Activated T-cell treated with anti-CD3 and anti-CD28 coated beads, Interleukin-2, amount 50 U/mL, for 24 hours (primary cell): Measurements from ENCODE around the gene PTPRR.
A peak's percentile ranks its signal among the peaks of the same experiment; 100 is the strongest.
"Not testable (repeated sequence)": the region's sequence is repeated elsewhere in the genome, so short reads cannot be mapped to it uniquely, and the experiment has no call there.

ENCODE experiments used
- DNase-seq: peaks from one replicate; pipeline ENCODE4 v3.0.0-alpha.2; 2020
- H3K27ac Mint-ChIP-seq: 2 replicates; pipeline ENCODE4 v1.8.0; 2020; ENCODE audit warnings: mild to moderate bottlenecking, mixed read lengths
- H3K27me3 Mint-ChIP-seq: 2 replicates; pipeline ENCODE4 v1.8.0; 2020; ENCODE audit warnings: mixed read lengths
- H3K36me3 Mint-ChIP-seq: 2 replicates; pipeline ENCODE4 v1.8.0; 2020; ENCODE audit warnings: low read depth, mixed read lengths
- H3K4me1 Mint-ChIP-seq: 2 replicates; pipeline ENCODE4 v1.8.0; 2020; ENCODE audit warnings: low read depth, mixed read lengths
- H3K4me3 Mint-ChIP-seq: 2 replicates; pipeline ENCODE4 v1.8.0; 2020; ENCODE audit warnings: mild to moderate bottlenecking, moderate library complexity, mixed read lengths
- H3K9me3 Mint-ChIP-seq: 2 replicates; pipeline ENCODE4 v1.8.0; 2020; ENCODE audit warnings: mixed read lengths

The PTPRR gene

GRCh38 chr12:70744178-70744577, 176.4 kb downstream of the PTPRR start:
- no peaks in the 10 kb centered on the region for H3K36me3 Mint-ChIP-seq
- no peak for DNase-seq
- peaks cover 12% of the 10 kb centered on the region for H3K27me3 Mint-ChIP-seq

GRCh38 chr12:70741256-70741655, 179.3 kb downstream of the PTPRR start:
- no peak overlapping the region for H3K4me3 Mint-ChIP-seq
- H3K27ac Mint-ChIP-seq, result no peak overlapping the region
- H3K4me1 Mint-ChIP-seq, result no peaks in the 10 kb centered on the region
- no peaks in the 10 kb centered on the region for H3K36me3 Mint-ChIP-seq
- DNase-seq, result no peak
- H3K9me3 Mint-ChIP-seq, result no peaks in the 10 kb centered on the region
- H3K27me3 Mint-ChIP-seq, result peaks cover 21% of the 10 kb centered on the region

More at GRCh38 chr12:70744178-70744577, 176.4 kb downstream of the PTPRR start:
- Mint-ChIP-seq H3K4me3 (no peak overlapping the region), H3K9me3 (no peaks in the 10 kb centered on the region), H3K27ac (no peak overlapping the region), H3K4me1 (no peaks in the 10 kb centered on the region)

- H3K4me3 Mint-ChIP-seq, result no peak overlapping the region
- H3K27me3 Mint-ChIP-seq, result peaks cover 21% of the 10 kb centered on the region
- H3K4me1 Mint-ChIP-seq, result no peaks in the 10 kb centered on the region
- H3K9me3 Mint-ChIP-seq, result no peaks in the 10 kb centered on the region
- H3K36me3 Mint-ChIP-seq, result no peaks in the 10 kb centered on the region
- H3K27ac Mint-ChIP-seq, result no peak overlapping the region
- DNase-seq, result no peak
Measured at GRCh38 chr12:70739756-70740155, 180.8 kb downstream of the PTPRR start.

GRCh38 chr12:70736351-70737133, 184.0 kb downstream of the PTPRR start:
- Mint-ChIP-seq H3K27ac (no peak overlapping the region), H3K27me3 (peaks cover 24% of the 10 kb centered on the region), H3K4me1 (no peaks in the 10 kb centered on the region), H3K36me3 (no peaks in the 10 kb centered on the region), H3K4me3 (no peak overlapping the region), H3K9me3 (no peaks in the 10 kb centered on the region)
- DNase-seq, result no peak

GRCh38 chr12:70735197-70735596, 185.3 kb downstream of the PTPRR start:
- H3K9me3 Mint-ChIP-seq, H3K27ac Mint-ChIP-seq, H3K4me3 Mint-ChIP-seq, DNase-seq, H3K4me1 Mint-ChIP-seq, H3K36me3 Mint-ChIP-seq: not testable (repeated sequence)
- H3K27me3 Mint-ChIP-seq, result peaks cover 17% of the 10 kb centered on the region

GRCh38 chr12:70733385-70733784, 187.2 kb downstream of the PTPRR start:
- Mint-ChIP-seq H3K27ac (no peak overlapping the region), H3K36me3 (no peaks in the 10 kb centered on the region), H3K27me3 (peaks cover 9% of the 10 kb centered on the region), H3K4me1 (no peaks in the 10 kb centered on the region), H3K4me3 (no peak overlapping the region), H3K9me3 (no peaks in the 10 kb centered on the region)
- DNase-seq, result no peak

GRCh38 chr12:70732287-70732686, 188.3 kb downstream of the PTPRR start:
- H3K36me3 Mint-ChIP-seq, result no peaks in the 10 kb centered on the region
- DNase-seq, result no peak
- peaks cover 6% of the 10 kb centered on the region for H3K27me3 Mint-ChIP-seq
- H3K9me3 Mint-ChIP-seq, result no peaks in the 10 kb centered on the region
- no peaks in the 10 kb centered on the region for H3K4me1 Mint-ChIP-seq
- H3K27ac Mint-ChIP-seq, result no peak overlapping the region
- H3K4me3 Mint-ChIP-seq, result no peak overlapping the region

- Mint-ChIP-seq H3K4me1 (no peaks in the 10 kb centered on the region), H3K27ac (no peak overlapping the region), H3K27me3 (peaks cover 3% of the 10 kb centered on the region), H3K9me3 (no peaks in the 10 kb centered on the region), H3K36me3 (no peaks in the 10 kb centered on the region), H3K4me3 (no peak overlapping the region)
- no peak for DNase-seq
Measured at GRCh38 chr12:70730675-70731180, 189.8 kb downstream of the PTPRR start.

GRCh38 chr12:70724444-70724843, 196.1 kb downstream of the PTPRR start:
- no peaks in the 10 kb centered on the region for H3K36me3 Mint-ChIP-seq
- H3K4me1 Mint-ChIP-seq, result peaks cover 16% of the 10 kb centered on the region
- H3K4me3 Mint-ChIP-seq, result no peak overlapping the region
- no peaks in the 10 kb centered on the region for H3K9me3 Mint-ChIP-seq
- H3K27ac Mint-ChIP-seq, result no peak overlapping the region
- peaks cover 4% of the 10 kb centered on the region for H3K27me3 Mint-ChIP-seq
- DNase-seq, result no peak

GRCh38 chr12:70722584-70723343, 197.8 kb downstream of the PTPRR start:
- Mint-ChIP-seq H3K9me3 (no peaks in the 10 kb centered on the region), H3K4me1 (peaks cover 16% of the 10 kb centered on the region), H3K27ac (no peak overlapping the region), H3K4me3 (no peak overlapping the region), H3K27me3 (peaks cover 16% of the 10 kb centered on the region), H3K36me3 (no peaks in the 10 kb centered on the region)
- DNase-seq, result no peak

GRCh38 chr12:70721656-70722357, 198.7 kb downstream of the PTPRR start:
- H3K4me1 Mint-ChIP-seq, result peaks cover 16% of the 10 kb centered on the region
- H3K27me3 Mint-ChIP-seq, result peaks cover 16% of the 10 kb centered on the region
- H3K9me3 Mint-ChIP-seq, result no peaks in the 10 kb centered on the region
- H3K4me3 Mint-ChIP-seq, result no peak overlapping the region
- no peak for DNase-seq
- H3K27ac Mint-ChIP-seq, result no peak overlapping the region
- no peaks in the 10 kb centered on the region for H3K36me3 Mint-ChIP-seq

- H3K9me3 Mint-ChIP-seq, result no peaks in the 10 kb centered on the region
- H3K27ac Mint-ChIP-seq, result no peak overlapping the region
- no peak overlapping the region for H3K4me3 Mint-ChIP-seq
- peaks cover 16% of the 10 kb centered on the region for H3K27me3 Mint-ChIP-seq
- peaks cover 16% of the 10 kb centered on the region for H3K4me1 Mint-ChIP-seq
- no peaks in the 10 kb centered on the region for H3K36me3 Mint-ChIP-seq
- DNase-seq, result no peak
Measured at GRCh38 chr12:70721216-70721615, 199.3 kb downstream of the PTPRR start.

- H3K9me3 Mint-ChIP-seq, result no peaks in the 10 kb centered on the region
- DNase-seq, result peak; percentile 41
- no peak overlapping the region for H3K27ac Mint-ChIP-seq
- H3K4me1 Mint-ChIP-seq, result peaks cover 16% of the 10 kb centered on the region
- H3K36me3 Mint-ChIP-seq, result no peaks in the 10 kb centered on the region
- peak overlapping the region; percentile 63 for H3K4me3 Mint-ChIP-seq
- peaks cover 19% of the 10 kb centered on the region for H3K27me3 Mint-ChIP-seq
Measured at GRCh38 chr12:70719672-70720420, 200.7 kb downstream of the PTPRR start.

GRCh38 chr12:70719071-70719470, 201.5 kb downstream of the PTPRR start:
- Mint-ChIP-seq H3K27ac (no peak overlapping the region), H3K9me3 (no peaks in the 10 kb centered on the region), H3K4me3 (no peak overlapping the region), H3K4me1 (peaks cover 16% of the 10 kb centered on the region), H3K36me3 (no peaks in the 10 kb centered on the region), H3K27me3 (peaks cover 19% of the 10 kb centered on the region)
- DNase-seq, result no peak
